Type B pancreatic cell (in vitro differentiated cells): ENCODE measurements around the gene TTLL11. TPM values are rescaled to one million over a fixed set of nuclear protein-coding genes. Genes with fewer than 3 reads are reported as not detected.

Source experiments
- DNase-seq: peaks from one replicate; pipeline ENCODE4 v3.0.0; 2021; ENCODE audit warnings: mixed read lengths; ENCODE audit not compliant: unreplicated experiment; ENCODE audit errors: extremely low spot score
- H3K27ac Mint-ChIP-seq: 2 replicates; pipeline ENCODE4 v1.8.0; 2021; ENCODE audit warnings: mild to moderate bottlenecking, mixed read lengths
- H3K27me3 Mint-ChIP-seq: 2 replicates; pipeline ENCODE4 v1.8.0; 2021; ENCODE audit warnings: mixed read lengths
- H3K36me3 Mint-ChIP-seq: 2 replicates; pipeline ENCODE4 v1.8.0; 2021; ENCODE audit warnings: mixed read lengths
- H3K4me1 Mint-ChIP-seq: one replicate; pipeline ENCODE4 v1.8.0; 2021; ENCODE audit warnings: mixed read lengths; ENCODE audit not compliant: unreplicated experiment
- H3K4me3 Mint-ChIP-seq: 2 replicates; pipeline ENCODE4 v1.8.0; 2021; ENCODE audit warnings: mild to moderate bottlenecking, mixed read lengths
- H3K9me3 Mint-ChIP-seq: 2 replicates; pipeline ENCODE4 v1.8.0; 2021; ENCODE audit warnings: mixed read lengths
- total RNA-seq: library from RNA; stranded (reverse); gene quantifications from 2 replicates; pipeline ENCODE4 v1.2.1, GENCODE V29; 2021; ENCODE audit warnings: low replicate concordance
- TF ChIP-seq, protein P1 (sequence below): fragments of 200-600 bp; sonication (generic); conservative IDR thresholded peaks from 2 replicates; pipeline ENCODE4 v1.5.0; 2021; ENCODE audit warnings: antibody characterized with exemption, mild to moderate bottlenecking

The TTLL11 gene
- total RNA-seq, 1 donor from 2014 or later = 8.6 TPM

DNA sequence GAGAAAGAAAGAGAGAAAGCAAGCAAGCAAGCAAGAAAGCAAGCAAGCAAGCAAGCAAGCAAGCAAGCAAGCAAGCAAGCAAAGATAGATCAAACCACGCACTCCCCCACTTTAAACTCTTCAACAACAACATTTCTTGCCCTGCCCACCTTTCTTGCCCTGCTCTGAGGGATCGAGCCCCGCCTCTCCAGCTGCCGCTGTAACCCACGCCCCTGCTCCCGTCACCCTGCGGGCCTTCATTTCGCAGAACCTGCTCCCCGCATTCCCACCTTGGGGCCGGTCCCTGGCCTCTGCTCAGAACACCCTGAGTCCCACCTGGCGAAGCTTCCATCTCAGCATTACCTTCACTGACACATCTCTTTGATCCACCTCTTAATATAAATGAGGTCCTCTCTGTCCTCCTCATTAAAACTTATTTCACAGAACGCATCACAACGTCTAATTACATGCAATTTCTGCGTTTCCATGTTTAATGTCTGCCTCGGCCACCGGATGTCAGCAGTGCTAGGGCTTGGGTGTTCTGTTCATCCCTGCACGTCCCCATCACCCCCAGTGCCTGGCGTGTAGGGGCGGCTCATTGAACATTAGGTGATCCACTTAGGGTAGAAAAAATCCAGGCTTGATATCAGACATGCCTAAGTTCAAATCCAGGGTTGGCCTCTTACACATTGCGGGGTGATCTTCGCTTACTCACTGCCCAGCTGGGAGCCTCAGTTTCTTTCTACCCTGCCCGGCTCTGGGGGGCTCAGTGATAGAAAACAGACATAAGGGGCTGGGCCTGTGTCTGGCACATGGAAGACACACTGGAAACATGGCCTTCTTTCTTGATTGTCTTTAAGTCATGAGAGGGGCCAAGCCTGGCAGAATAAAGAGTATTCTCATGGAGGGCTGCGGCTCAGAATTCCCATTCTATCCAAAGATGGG, 254.1 kb downstream of the TTLL11 start:
- no peak overlapping the region for H3K27ac Mint-ChIP-seq
- H3K4me1 Mint-ChIP-seq = peaks cover 7% of the 10 kb centered on the region
- H3K27me3 Mint-ChIP-seq = peaks cover 3% of the 10 kb centered on the region
- DNase-seq = peak; percentile 43
- H3K4me3 Mint-ChIP-seq = no peak overlapping the region
- TF ChIP-seq, protein P1, sequence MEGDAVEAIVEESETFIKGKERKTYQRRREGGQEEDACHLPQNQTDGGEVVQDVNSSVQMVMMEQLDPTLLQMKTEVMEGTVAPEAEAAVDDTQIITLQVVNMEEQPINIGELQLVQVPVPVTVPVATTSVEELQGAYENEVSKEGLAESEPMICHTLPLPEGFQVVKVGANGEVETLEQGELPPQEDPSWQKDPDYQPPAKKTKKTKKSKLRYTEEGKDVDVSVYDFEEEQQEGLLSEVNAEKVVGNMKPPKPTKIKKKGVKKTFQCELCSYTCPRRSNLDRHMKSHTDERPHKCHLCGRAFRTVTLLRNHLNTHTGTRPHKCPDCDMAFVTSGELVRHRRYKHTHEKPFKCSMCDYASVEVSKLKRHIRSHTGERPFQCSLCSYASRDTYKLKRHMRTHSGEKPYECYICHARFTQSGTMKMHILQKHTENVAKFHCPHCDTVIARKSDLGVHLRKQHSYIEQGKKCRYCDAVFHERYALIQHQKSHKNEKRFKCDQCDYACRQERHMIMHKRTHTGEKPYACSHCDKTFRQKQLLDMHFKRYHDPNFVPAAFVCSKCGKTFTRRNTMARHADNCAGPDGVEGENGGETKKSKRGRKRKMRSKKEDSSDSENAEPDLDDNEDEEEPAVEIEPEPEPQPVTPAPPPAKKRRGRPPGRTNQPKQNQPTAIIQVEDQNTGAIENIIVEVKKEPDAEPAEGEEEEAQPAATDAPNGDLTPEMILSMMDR = no peak
- H3K36me3 Mint-ChIP-seq = no peaks in the 10 kb centered on the region
- H3K9me3 Mint-ChIP-seq = no peaks in the 10 kb centered on the region

DNA sequence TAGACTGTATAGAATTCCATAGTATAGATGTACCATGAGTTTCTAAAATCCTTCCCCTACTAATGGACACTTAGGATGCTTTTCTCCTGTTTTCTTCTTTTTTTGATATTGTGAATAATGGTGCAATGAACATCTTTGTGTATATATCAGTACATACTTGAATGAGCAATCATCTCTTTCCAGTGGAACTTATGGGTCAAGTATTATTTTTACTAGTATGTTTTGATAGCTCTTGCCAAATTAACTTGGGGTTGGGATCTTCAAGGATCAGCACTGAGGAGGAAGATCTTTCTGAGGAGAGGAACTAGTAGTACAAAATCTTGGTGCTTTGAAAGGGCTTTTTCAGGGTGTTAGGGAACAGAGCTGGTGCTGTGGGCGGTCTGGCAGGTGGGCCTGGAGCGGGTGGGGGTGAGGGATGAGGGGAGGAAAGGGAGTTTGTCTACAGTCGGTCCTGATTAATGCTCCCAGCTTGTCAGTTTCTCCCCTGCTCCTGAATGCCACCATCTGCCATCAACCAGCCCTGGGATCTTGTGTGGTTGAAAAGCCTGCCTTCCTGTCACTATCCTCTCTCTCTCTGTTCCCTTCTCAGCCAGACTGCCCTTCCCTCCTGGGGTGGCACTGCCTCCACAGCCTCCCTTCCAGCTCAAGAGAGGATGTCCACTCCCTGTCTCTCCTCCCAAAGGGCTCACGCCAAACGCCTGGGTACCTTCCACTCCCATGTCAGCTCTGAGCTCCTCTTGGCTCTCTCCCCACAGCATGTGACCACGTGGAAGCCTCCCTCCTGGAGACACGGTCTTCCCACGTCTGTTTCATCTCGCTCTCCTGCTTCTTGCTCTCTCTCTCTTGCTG, 255.8 kb downstream of the TTLL11 start:
- no peak overlapping the region for H3K27ac Mint-ChIP-seq
- TF ChIP-seq, protein P1 = no peak

DNA sequence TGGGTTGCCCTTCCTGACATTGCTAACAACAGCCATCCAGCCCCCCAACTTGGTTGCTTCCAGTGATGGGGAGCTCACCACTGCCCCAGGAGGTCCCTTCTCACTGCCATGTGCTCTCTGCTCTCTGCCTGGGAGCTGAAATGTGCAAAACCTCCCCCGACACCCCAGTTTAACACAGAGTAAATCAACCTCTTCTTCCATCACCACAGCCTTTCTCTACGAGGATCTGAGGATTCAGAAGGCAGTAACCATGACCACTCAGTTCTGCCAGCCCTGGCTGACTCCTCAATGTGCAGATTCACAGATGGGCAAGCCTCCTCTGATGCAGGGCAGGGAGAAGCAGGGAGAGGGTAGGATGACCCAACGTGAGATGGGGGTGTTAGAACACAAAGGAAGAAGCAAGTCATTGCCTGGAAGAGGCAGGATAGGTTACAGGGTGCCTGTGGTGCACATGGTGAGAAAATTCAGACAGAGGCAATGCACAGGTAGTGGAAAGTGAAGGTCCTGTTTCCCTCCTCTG, 256.7 kb downstream of the TTLL11 start:
- TF ChIP-seq, protein P1 = no peak
- no peak for DNase-seq
- Mint-ChIP-seq H3K4me1 (peaks cover 10% of the 10 kb centered on the region), H3K9me3 (no peaks in the 10 kb centered on the region), H3K4me3 (no peak overlapping the region), H3K27ac (no peak overlapping the region), H3K27me3 (peaks cover 3% of the 10 kb centered on the region), H3K36me3 (no peaks in the 10 kb centered on the region)

More for the DNA sequence above, 255.8 kb downstream of the TTLL11 start:
- Mint-ChIP-seq H3K27me3 (peaks cover 3% of the 10 kb centered on the region), H3K36me3 (no peaks in the 10 kb centered on the region), H3K9me3 (no peaks in the 10 kb centered on the region), H3K4me1 (peaks cover 7% of the 10 kb centered on the region), H3K4me3 (no peak overlapping the region)
- DNase-seq = no peak

DNA sequence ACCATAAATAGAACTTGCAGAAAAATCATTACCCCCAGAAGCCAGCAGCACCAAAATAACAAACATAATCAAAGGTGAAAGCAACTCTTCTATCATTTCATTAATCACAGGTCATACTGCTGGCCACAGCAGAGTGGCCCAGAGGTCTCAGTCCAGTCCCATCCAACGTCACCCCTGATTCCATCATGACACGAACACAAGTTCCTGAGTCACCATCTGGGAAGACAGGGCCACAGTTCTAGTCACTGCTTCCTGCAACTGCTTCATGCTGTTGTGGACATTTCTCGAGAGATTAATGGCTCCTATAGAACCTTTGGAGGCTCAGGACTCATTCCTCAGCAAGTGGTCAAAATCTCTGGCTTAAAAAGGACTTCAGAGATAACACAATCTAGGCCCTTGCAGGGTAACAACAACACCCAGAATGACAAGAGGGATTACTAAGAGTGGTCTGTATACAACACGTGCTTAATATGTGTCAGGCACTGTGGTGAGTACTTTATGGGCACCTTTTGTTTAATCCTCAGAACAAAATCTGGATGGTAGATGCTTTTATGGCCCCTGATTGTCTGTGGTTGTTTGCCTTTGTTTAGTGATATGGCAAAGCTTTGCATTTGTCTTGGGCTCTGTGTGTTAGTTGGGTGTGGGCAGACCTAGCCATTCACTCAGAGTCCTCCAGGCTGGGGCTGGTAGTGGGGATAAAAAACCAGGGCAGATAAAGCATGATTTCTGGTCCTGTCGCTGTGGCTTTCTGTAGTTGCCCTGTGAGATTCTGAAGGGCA, 257.3 kb downstream of the TTLL11 start:
- Mint-ChIP-seq H3K9me3 (no peaks in the 10 kb centered on the region), H3K4me3 (no peak overlapping the region), H3K27ac (no peak overlapping the region), H3K4me1 (peaks cover 10% of the 10 kb centered on the region), H3K27me3 (peaks cover 3% of the 10 kb centered on the region), H3K36me3 (no peaks in the 10 kb centered on the region)
- TF ChIP-seq, protein P1 = no peak
- peak; percentile 25 for DNase-seq

DNA sequence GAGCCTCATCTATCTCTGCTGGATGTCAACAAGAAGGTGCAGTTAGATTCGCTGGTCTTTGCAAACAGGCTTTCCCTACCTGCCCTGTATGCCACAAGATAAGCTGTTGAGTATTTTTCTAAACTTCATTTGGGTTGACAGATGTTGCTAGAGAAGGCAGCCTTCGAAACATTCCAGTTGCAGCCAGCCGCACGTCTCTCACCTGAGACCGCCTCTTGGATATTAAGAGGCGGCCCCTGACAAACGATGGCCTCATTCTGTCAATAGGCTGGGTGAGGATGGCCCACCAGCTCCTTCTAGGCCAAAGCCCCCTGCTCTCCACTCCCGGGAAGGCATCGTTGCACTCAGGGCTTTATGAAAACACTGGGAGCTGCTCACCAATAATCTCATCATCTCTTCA, 260.0 kb downstream of the TTLL11 start:
- peaks cover 3% of the 10 kb centered on the region for H3K27me3 Mint-ChIP-seq
- no peaks in the 10 kb centered on the region for H3K36me3 Mint-ChIP-seq
- H3K4me1 Mint-ChIP-seq = peaks cover 10% of the 10 kb centered on the region
- no peak for DNase-seq
- H3K27ac Mint-ChIP-seq = no peak overlapping the region
- H3K9me3 Mint-ChIP-seq = no peaks in the 10 kb centered on the region
- H3K4me3 Mint-ChIP-seq = no peak overlapping the region
- TF ChIP-seq, protein P1 = no peak
